Measurements from ENCODE around the gene MAT2B.
"Not testable (repeated sequence)": the region's sequence is repeated elsewhere in the genome, so short reads cannot be mapped to it uniquely, and the experiment has no call there.

The MAT2B gene

GRCh38 chr5:163504079-163504931 is 1.1 kb upstream of the MAT2B start:
- no peak for DNase-seq

- DNase-seq = no peak
These were observed 411 bp upstream of the MAT2B start for GRCh38 chr5:163505049-163505367.

GRCh38 chr5:163506095-163506457 is 657 bp downstream of the MAT2B start:
- DNase-seq = no peak

- DNase-seq = no peak
These were observed 1.3 kb downstream of the MAT2B start for GRCh38 chr5:163506726-163507125.

GRCh38 chr5:163508753-163509152 is 3.3 kb downstream of the MAT2B start:
- no peak for DNase-seq

- DNase-seq = peak; percentile 8
These were observed 4.0 kb downstream of the MAT2B start for GRCh38 chr5:163509291-163509951.

- DNase-seq = no peak
These were observed 7.1 kb downstream of the MAT2B start for GRCh38 chr5:163512526-163512925.

- DNase-seq = no peak
These were observed 19.7 kb downstream of the MAT2B start for GRCh38 chr5:163525096-163525495.

- DNase-seq = no peak
These were observed 24.3 kb downstream of the MAT2B start for GRCh38 chr5:163529698-163530097.

- no peak for DNase-seq
These were observed 25.9 kb downstream of the MAT2B start for GRCh38 chr5:163531272-163531671.

- no peak for DNase-seq
These were observed 27.0 kb downstream of the MAT2B start for GRCh38 chr5:163532171-163533084.

GRCh38 chr5:163533223-163533622 is 27.8 kb downstream of the MAT2B start:
- no peak for DNase-seq

GRCh38 chr5:163534492-163535094 is 29.2 kb downstream of the MAT2B start:
- DNase-seq = no peak

GRCh38 chr5:163535290-163535689 is 29.9 kb downstream of the MAT2B start:
- no peak for DNase-seq

GRCh38 chr5:163536442-163536841 is 31.0 kb downstream of the MAT2B start:
- not testable (repeated sequence) for DNase-seq

GRCh38 chr5:163540696-163541095 is 35.3 kb downstream of the MAT2B start:
- DNase-seq = no peak

- no peak for DNase-seq
These were observed 37.4 kb downstream of the MAT2B start for GRCh38 chr5:163542771-163543170.

GRCh38 chr5:163544041-163544440 is 38.6 kb downstream of the MAT2B start:
- DNase-seq = no peak

GRCh38 chr5:163544836-163545235 is 39.4 kb downstream of the MAT2B start:
- no peak for DNase-seq

- no peak for DNase-seq
These were observed 43.2 kb downstream of the MAT2B start for GRCh38 chr5:163548649-163549048.

GRCh38 chr5:163551156-163551555 is 45.7 kb downstream of the MAT2B start:
- no peak for DNase-seq

- DNase-seq = no peak
These were observed 47.1 kb downstream of the MAT2B start for GRCh38 chr5:163552536-163552935.

GRCh38 chr5:163561339-163561738 is 55.9 kb downstream of the MAT2B start:
- DNase-seq = no peak
